Heart right ventricle (tissue), 16 donors: ENCODE measurements around the gene SLC4A5. TPM values are rescaled to one million over a fixed set of nuclear protein-coding genes. Genes with fewer than 3 reads are reported as not detected.

Source experiments
- ATAC-seq, 8 donors: fragments of 200-7000 bp; cut with Tn5 transposase; one replicate each; pipeline ENCODE4 v1.9.1; 2020; ENCODE audit warnings: mild to moderate bottlenecking in 8 of 8, moderate library complexity in 8 of 8, moderate number of reproducible peaks in 1 of 8
- DNase-seq, 2 donors: peaks; one replicate each; pipeline ENCODE4 v3.0.0-alpha.2; 2020
- H3K27ac ChIP-seq, 10 donors: fragments of 200-600 bp; sonication (generic) in 2 of 10; one replicate each; pipeline versions ENCODE4 v1.5.0 to v1.8.0; 2020 to 2022; ENCODE audit warnings: mild to moderate bottlenecking in 3 of 10
- H3K27me3 ChIP-seq, 7 donors: fragments of 200-600 bp; one replicate each; pipeline ENCODE4 v1.8.0; 2021 to 2022; ENCODE audit warnings: mild to moderate bottlenecking in 2 of 7
- H3K36me3 ChIP-seq, 9 donors: fragments of 200-600 bp; sonication (generic) in 1 of 9; one replicate each; pipeline versions ENCODE4 v1.5.0 to v1.8.0; 2020 to 2022; ENCODE audit warnings: mild to moderate bottlenecking in 2 of 9
- H3K4me1 ChIP-seq, 9 donors: fragments of 200-600 bp; sonication (generic) in 1 of 9; one replicate each; pipeline versions ENCODE4 v1.5.0 to v1.8.0; 2020 to 2022; ENCODE audit warnings: mild to moderate bottlenecking in 4 of 9
- H3K4me3 ChIP-seq, 10 donors: fragments of 200-600 bp; sonication (generic) in 2 of 10; one replicate each; pipeline versions ENCODE4 v1.5.0 to v1.8.0; 2020 to 2022; ENCODE audit warnings: mild to moderate bottlenecking in 7 of 10, moderate library complexity in 2 of 10
- H3K9me3 ChIP-seq, 11 donors: fragments of 200-600 bp in 10 of 11; sonication (generic) in 2 of 11; one replicate each; pipeline versions ENCODE4 v1.5.0 to v1.8.0; 2013 to 2022; ENCODE audit warnings: mild to moderate bottlenecking in 2 of 11, control low read depth in 1 of 11, moderate library complexity in 1 of 11
- WGBS, 2 donors: extraction: QIAGEN DNeasy Blood & Tissue Kit; methylation state at CpG; one replicate each; pipeline ENCODE4 v1.1.7; 2013; ENCODE audit warnings: inconsistent platforms in 1 of 2; 5-methylcytosine and 5-hydroxymethylcytosine counted together
- intact Hi-C, 10 donors: fragments of 100-400 bp; cut with DNase I; formaldehyde crosslinking; loops; one replicate each; pipeline versions ENCODE4 v1.11.1 to v1.14.2; 2022
- polyA plus RNA-seq, 2 donors: library from polyadenylated mRNA; stranded (reverse); fragments of 200-250 nt; gene quantifications; one replicate each; pipeline ENCODE4 v1.2.3, GENCODE V29; 2013
- total RNA-seq, 10 donors: library from RNA; stranded (reverse); fragmentation: NEBNext Ultra II Directional in 3 of 10; extraction: Animal tissue kit (Norgen Biotek cat#: 25700) in 3 of 10; gene quantifications; one replicate each; pipeline versions ENCODE4 v1.2.1 to v1.2.4, GENCODE V29; 2021 to 2023
- TF ChIP-seq, protein P1 (sequence below), 9 donors: fragments of 200-600 bp; sonication (generic) in 2 of 9; IDR thresholded peaks; one replicate each; pipeline versions ENCODE4 v1.5.0 to v1.8.0; 2021 to 2022; ENCODE audit warnings: antibody characterized with exemption in 9 of 9, mild to moderate bottlenecking in 5 of 9, moderate library complexity in 1 of 9
- donor health status: Arrhythmogenic right ventricular cardiomyopathy.
- donor health status: ischemic (EF 13 %, LVEDD 7.1; RV severe dilation, severe dysfunction).
- donor health status: healthy with polysubstance abuse.
- donor health status: DM: no; HTN: yes; CAD: no.
- donor health status: DM: no; HTN: no; CAD: no.
- donor health status: ischemic (EF 25% LVEDD 6.9; RV normal size, moderate dysfunction).
- donor health status: ischemic (EF 25% LVEDD 5.7; RV mildly dilated, moderate dysfunction).
- donor health status: healthy.
- donor health status: DM: yes; HTN: yes; CAD: no.
- donor health status: Ischemic cardiomyopathy.
- donor health status: ischemic (EF 35%, LVEDD 5.7; RV mildly dilated, moderate dysfunction).
- donor health status: nonischemic (EF 11% LVEDD 7.7; RV severe dilation, severe dysfunction).
- donor health status: DM: yes; HTN: yes; CAD: no.
- donor health status: PGD.
- donor health status: ischemic (EF 29% LVEDD 5.4; RV normal size, mild dysfunction).
- donor health status: nonischemic (EF 23%, LVEDD 6.1; RV moderate dilation, normal function).

SLC4A5 gene
- total and polyA plus RNA-seq, 12 donors: 0.43 to 4.6 (median 1.9) TPM

DNA sequence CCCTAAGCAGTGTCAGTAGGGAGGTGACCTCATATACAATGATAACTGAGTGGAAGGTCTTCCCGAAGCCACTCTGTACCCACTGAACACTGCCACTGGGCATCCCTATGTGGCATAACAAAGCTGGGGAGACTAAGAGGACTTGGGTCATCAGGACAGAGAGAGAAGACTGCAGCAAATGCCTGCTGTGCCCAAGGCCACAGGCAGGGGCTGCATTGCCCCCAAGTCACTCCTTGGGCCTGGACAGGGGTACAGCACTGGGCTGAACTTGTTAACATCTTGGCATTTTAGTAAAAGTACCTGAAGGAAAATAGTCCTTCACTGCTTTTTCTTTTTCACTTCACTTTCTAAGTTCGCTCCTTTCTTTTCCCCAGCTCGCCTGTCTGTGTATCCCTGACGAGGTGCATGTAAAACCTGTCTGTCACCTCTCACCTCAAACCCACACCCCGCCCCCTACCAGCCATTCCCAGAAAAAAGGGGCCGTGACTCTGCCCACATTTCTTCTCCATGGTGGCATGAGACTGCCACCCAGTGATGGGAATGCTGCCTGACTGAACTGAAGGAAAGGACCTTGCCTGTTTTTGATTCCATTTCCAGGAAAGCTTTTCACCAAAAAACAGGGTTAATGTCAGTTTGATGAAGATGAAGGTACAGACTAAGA is 81.9 kb downstream of the SLC4A5 start:
- Histone ChIP-seq H3K9me3 (no peaks in the 10 kb centered on the region), H3K27ac (peak overlapping the region in 1 of 10 donors; percentile 6), H3K4me3 (no peak overlapping the region), H3K4me1 (peaks cover 0 to 3% (median 0%) of the 10 kb centered on the region in 9 donors), H3K27me3 (no peaks in the 10 kb centered on the region), H3K36me3 (peaks cover 0 to 9% (median 0%) of the 10 kb centered on the region in 9 donors)
- WGBS, 2 donors: 42 to 50% methylated on average over 6 of the region's 6 CpGs
- TF ChIP-seq, protein P1, sequence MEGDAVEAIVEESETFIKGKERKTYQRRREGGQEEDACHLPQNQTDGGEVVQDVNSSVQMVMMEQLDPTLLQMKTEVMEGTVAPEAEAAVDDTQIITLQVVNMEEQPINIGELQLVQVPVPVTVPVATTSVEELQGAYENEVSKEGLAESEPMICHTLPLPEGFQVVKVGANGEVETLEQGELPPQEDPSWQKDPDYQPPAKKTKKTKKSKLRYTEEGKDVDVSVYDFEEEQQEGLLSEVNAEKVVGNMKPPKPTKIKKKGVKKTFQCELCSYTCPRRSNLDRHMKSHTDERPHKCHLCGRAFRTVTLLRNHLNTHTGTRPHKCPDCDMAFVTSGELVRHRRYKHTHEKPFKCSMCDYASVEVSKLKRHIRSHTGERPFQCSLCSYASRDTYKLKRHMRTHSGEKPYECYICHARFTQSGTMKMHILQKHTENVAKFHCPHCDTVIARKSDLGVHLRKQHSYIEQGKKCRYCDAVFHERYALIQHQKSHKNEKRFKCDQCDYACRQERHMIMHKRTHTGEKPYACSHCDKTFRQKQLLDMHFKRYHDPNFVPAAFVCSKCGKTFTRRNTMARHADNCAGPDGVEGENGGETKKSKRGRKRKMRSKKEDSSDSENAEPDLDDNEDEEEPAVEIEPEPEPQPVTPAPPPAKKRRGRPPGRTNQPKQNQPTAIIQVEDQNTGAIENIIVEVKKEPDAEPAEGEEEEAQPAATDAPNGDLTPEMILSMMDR (IDR thresholded peaks at IDR 0.05): peak; percentile 15 to 71 (median 49)
- ATAC-seq: peak in 7 of 8 donors; percentile 46 to 81 (median 76)
- peak; percentile 28 to 51 for DNase-seq
- intact Hi-C loops: loop anchor here in 2 of 10 donors (10.0 kb wide), 2 partner anchors 133 to 437 kb away; partner anchors contain the start of gene STAMBP (in 1 of the 2)

DNA sequence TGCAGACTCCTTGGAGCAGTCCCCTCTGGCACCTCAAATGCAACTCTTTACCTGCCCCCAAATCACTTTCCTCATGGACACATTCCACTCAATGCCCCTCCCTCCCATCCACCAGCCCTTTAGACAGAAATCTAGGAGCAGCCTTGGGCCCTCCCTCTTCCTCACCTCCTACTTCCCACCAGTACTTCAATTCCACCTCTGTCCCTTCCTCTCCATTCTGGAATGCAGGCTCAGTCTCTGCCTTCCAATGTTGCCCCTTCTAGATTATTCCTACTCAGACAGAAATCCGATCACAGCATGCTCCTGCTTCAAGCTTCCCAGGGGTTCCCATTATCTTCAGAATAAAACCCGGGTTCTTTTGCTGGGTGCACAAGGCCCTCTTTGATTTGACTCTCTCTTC is 82.7 kb downstream of the SLC4A5 start:
- no peak for ATAC-seq
- no peaks in the 10 kb centered on the region for H3K27me3 ChIP-seq
- TF ChIP-seq, protein P1 (IDR thresholded peaks at IDR 0.05): no peak
- no peak overlapping the region for H3K4me3 ChIP-seq
- WGBS, 2 donors: 66 to 78% methylated on average over 2 of the region's 2 CpGs
- H3K4me1 ChIP-seq: peaks cover 0 to 3% (median 0%) of the 10 kb centered on the region in 9 donors
- DNase-seq: no peak
- intact Hi-C loops: loop anchor here in 2 of 10 donors (10.0 kb wide), 2 partner anchors 134 to 436 kb away; partner anchors contain the start of gene STAMBP (in 1 of the 2)
- peaks cover 0 to 13% (median 0%) of the 10 kb centered on the region in 9 donors for H3K36me3 ChIP-seq
- no peak overlapping the region for H3K27ac ChIP-seq
- H3K9me3 ChIP-seq: no peaks in the 10 kb centered on the region

DNA sequence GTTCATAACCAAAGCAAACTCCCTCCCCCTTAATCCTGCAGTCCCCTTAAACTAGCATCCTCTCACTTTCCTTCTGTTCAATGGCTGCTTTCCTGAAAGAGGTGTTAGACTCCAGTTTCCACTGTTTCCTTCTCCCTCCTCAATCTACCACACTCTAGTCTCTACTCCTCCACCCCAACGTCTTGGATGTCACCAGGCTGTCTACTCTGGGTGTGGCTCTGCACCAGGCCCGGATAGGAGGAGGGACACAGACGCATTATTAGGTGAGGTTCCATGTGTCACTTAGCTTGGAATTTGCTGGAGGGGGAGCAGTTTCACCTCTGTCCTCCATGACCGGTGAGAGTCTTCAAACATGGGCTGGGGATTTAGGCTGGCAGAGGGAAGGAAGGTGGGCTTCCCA is 83.5 kb downstream of the SLC4A5 start:
- H3K36me3 ChIP-seq: peaks cover 0 to 14% (median 0%) of the 10 kb centered on the region in 9 donors
- 93 to 94% methylated on average over 4 of the region's 4 CpGs for WGBS, 2 donors

DNA sequence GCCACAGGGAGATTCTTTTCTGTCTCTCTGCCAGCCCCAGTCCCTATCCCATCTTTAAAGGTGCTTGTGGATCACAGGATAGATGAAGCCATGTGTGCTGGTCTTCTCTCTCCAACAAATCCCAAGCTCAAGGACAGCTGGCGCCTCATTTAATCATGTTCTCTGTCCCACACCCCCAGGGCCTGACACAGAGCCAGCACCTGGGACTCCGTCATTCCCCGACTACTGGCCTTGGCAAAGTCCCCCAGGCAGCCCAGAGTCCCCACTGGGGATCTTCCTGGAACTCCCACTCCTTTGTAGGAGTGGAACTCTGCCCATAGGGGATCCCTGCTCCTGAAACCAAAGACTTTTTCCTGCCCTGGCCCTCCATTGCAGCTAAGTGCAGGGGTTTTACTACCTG is 84.0 kb downstream of the SLC4A5 start:
- 84 to 98% methylated on average over 3 of the region's 3 CpGs for WGBS, 2 donors
- peaks cover 0 to 14% (median 0%) of the 10 kb centered on the region in 9 donors for H3K36me3 ChIP-seq
- DNase-seq (no peak), ATAC-seq (no peak)
- H3K27ac ChIP-seq: no peak overlapping the region
- no peaks in the 10 kb centered on the region for H3K27me3 ChIP-seq
- TF ChIP-seq, protein P1 (IDR thresholded peaks at IDR 0.05): no peak
- peaks cover 0 to 5% (median 0%) of the 10 kb centered on the region in 9 donors for H3K4me1 ChIP-seq
- intact Hi-C loops: loop anchor here in 1 of 10 donors (5.0 kb wide), 1 partner anchor 73 kb away; no protein-coding TSS in a partner anchor
- no peaks in the 10 kb centered on the region for H3K9me3 ChIP-seq
- H3K4me3 ChIP-seq: no peak overlapping the region

More for the DNA sequence above, 83.5 kb downstream of the SLC4A5 start:
- Histone ChIP-seq H3K4me1 (peaks cover 0 to 3% (median 0%) of the 10 kb centered on the region in 9 donors), H3K9me3 (no peaks in the 10 kb centered on the region), H3K27me3 (no peaks in the 10 kb centered on the region), H3K27ac (no peak overlapping the region), H3K4me3 (no peak overlapping the region)
- no peak for DNase-seq
- ATAC-seq: no peak
- TF ChIP-seq, protein P1 (IDR thresholded peaks at IDR 0.05): no peak
- intact Hi-C loops: loop anchor here in 3 of 10 donors (5.0 to 10.0 kb wide), 3 partner anchors 73 to 435 kb away; partner anchors contain the start of gene STAMBP (in 1 of the 3)
